22Rv1 (cell line): ENCODE results near the gene OGDH.

ENCODE experiments used
- CTCF ChIP-seq: fragments of 450-650 bp; IDR thresholded peaks from 2 replicates; pipeline ENCODE4 v1.5.1; 2017; ENCODE audit warnings: mild to moderate bottlenecking
- ZFX ChIP-seq: fragments of 450-650 bp; IDR thresholded peaks from 2 replicates; pipeline ENCODE4 v1.6.1; 2017; ENCODE audit warnings: antibody characterized with exemption, borderline replicate concordance

- no peak for TF ChIP-seq CTCF
- TF ChIP-seq ZFX, result no peak
These were observed 144.0 kb downstream of the OGDH start for GRCh38 chr7:44750424-44750823.
